HUES48 (cell line): ENCODE data around the gene SRSF9.
"Not testable (repeated sequence)": the region's sequence is repeated elsewhere in the genome, so short reads cannot be mapped to it uniquely, and the experiment has no call there.

Experiments used
- H3K27ac ChIP-seq: one replicate; pipeline ENCODE4 v1.7.0; 2013; ENCODE audit warnings: low read depth, low read length, inconsistent platforms
- H3K27me3 ChIP-seq: 2 replicates; pipeline ENCODE4 v1.6.1; 2013; ENCODE audit warnings: mild to moderate bottlenecking, low read length; ENCODE audit not compliant: control insufficient read depth, insufficient read depth
- H3K36me3 ChIP-seq: 2 replicates; pipeline ENCODE4 v1.6.1; 2013; ENCODE audit warnings: low read length; ENCODE audit not compliant: control insufficient read depth, insufficient read depth
- H3K4me1 ChIP-seq: 2 replicates; pipeline ENCODE4 v1.6.1; 2013; ENCODE audit warnings: mild to moderate bottlenecking, low read length; ENCODE audit not compliant: control insufficient read depth, insufficient read depth
- H3K4me3 ChIP-seq: 2 replicates; pipeline ENCODE4 v1.5.1; 2013; ENCODE audit warnings: mild to moderate bottlenecking, low read depth, low read length
- H3K9ac ChIP-seq: 2 replicates; pipeline ENCODE4 v1.6.1; 2013; ENCODE audit warnings: mild to moderate bottlenecking, low read depth, low read length, moderate library complexity
- H3K9me3 ChIP-seq: 2 replicates; pipeline ENCODE4 v1.6.1; 2013; ENCODE audit warnings: low read length; ENCODE audit not compliant: control insufficient read depth, insufficient read depth

Gene SRSF9

DNA sequence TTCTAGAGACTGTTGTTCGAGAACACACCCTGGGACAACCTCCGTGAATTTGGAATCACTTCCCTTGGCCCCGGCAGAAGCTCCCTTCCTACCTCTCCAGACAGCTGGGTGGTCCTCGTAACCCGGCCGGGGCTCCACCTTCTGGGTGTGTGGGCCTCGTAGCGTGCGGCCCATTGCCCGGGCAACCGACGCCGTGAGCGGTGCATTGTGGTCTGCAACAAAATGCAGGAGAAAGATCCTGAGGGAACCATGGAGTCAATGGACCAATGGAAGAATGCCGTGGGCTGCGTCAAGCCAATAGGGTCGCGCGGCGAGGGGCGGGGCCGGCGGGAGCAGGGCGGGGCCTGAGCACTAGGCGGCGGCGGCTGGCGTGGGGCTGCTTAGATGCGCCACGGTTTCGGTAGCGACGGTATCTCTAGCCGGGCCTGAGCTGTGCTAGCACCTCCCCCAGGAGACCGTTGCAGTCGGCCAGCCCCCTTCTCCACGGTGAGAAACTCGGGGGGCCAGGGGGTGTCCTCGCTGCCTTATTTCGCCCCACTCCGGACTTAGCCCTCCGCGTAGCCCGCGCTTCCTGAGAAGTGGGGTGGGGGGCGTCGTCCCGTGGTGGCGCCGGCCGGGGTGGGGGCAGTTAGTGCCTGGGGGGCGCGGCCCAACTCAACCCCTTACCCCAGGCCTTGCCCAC, 26.3 kb upstream of the SRSF9 start, which contains the start of gene DYNLL1:
TSS of gene DYNLL1 (plus strand) at position 383 of the 682 bp plus-strand sequence. CDS start 309 bp downstream, outside the sequence.
- no peaks in the 10 kb centered on the region for H3K9me3 ChIP-seq
- H3K27me3 ChIP-seq: no peaks in the 10 kb centered on the region
- peak within 1 kb of the TSS; percentile 89 for H3K4me3 ChIP-seq
- peaks cover 15% of the 10 kb centered on the region; the same call in 1 of the 2 replicates for H3K4me1 ChIP-seq
- H3K27ac ChIP-seq: peak within 1 kb of the TSS; percentile 81
- peak within 1 kb of the TSS; percentile 59 for H3K9ac ChIP-seq
- H3K36me3 ChIP-seq: peaks cover 25% of the 10 kb centered on the region

DNA sequence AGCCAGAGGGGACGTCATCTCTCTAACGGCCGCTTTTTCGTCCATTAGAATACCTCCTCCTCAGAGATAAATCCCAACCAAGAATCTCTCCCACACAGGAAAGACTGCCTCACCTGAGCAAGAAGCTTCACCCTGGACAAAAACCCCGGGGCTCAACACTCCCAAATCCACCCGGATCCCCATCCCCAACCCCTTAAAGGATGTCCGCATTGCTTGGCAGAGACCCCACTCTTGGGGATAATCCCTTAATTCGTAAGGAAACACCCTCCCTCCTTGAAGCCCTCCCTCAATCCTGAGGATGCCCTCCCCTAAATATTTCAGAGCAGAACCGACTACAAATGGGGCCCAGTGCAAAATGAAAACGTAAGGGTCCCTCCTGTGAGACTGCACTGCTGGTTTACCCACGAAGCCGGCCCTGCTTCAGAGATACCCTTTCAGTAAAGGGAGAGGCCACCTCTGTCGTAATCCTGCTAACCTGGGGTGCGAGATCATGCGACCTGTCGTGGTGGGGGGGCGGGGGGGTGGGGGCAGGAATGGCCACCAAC, 25.7 kb upstream of the SRSF9 start:
- H3K27ac ChIP-seq: peak overlapping the region; percentile 43
- H3K4me1 ChIP-seq: peaks cover 15% of the 10 kb centered on the region; the same call in 1 of the 2 replicates
- H3K9me3 ChIP-seq: no peaks in the 10 kb centered on the region
- H3K9ac ChIP-seq: peak overlapping the region; percentile 32; the same call in 1 of the 2 replicates
- H3K4me3 ChIP-seq: peak overlapping the region; percentile 77
- H3K27me3 ChIP-seq: no peaks in the 10 kb centered on the region
- H3K36me3 ChIP-seq: peaks cover 22% of the 10 kb centered on the region

DNA sequence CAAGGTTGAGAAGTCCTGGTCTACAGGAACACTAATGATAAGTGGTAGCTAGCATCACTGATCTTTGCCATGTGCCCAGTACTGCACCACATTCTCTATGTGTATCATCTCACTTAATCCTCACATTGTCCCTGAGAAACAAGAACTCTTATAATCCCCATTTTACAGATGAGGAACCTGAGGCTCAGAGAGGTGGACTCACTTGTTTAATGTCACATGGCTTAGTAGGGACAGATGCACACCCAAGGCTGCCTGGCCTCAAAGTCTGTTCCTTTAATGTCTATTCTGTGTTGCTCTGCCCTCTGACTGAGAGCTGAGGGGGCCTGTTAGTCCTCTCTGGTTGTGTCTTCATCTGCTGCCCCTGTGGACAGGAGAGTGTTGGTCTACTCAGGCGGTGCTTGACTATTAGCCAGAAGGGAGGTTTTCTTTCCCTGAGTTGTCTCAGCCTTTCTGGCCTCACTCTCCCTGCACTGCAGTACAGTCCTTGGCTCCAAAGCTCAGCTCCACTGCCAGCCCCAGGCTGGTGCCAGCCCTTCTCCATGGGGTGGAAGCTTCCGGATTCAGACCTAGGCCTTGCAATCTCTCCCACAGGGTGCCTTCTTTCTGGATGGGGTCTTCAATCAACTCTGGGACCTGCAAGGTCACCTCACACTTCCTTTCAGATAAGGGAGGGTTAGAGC, 21.4 kb upstream of the SRSF9 start:
- Histone ChIP-seq H3K36me3 (0 out of 2 replicates have a peak, but pooled peaks cover 5% of the 10 kb centered on the region), H3K9ac (no peak overlapping the region), H3K27ac (no peak overlapping the region), H3K27me3 (no peaks in the 10 kb centered on the region), H3K4me1 (peaks cover 8% of the 10 kb centered on the region; the same call in 1 of the 2 replicates), H3K9me3 (no peaks in the 10 kb centered on the region), H3K4me3 (no peak overlapping the region)

DNA sequence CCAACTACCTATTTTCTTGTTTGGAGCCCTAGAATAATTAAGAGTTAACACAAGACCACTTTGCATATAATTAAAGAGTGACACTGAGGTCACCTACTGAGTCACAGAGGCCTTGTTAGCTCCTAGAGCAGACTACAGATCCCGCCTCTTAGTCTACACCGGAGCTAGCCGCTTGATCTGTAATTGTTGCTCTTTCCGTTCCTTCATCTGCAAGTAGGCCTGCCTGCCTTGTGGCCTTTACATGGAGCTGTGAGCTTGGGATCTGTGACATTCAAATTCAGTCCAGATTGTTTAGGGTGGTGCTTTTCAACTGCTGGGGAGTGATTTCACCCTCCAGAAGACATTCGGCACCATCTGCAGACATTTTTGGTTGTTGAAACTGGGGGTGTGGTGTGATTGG, 20.8 kb upstream of the SRSF9 start:
- no peaks in the 10 kb centered on the region for H3K27me3 ChIP-seq
- no peak overlapping the region for H3K27ac ChIP-seq
- H3K36me3 ChIP-seq: 0 out of 2 replicates have a peak, but pooled peaks cover 5% of the 10 kb centered on the region
- H3K4me3 ChIP-seq: no peak overlapping the region
- H3K9me3 ChIP-seq: no peaks in the 10 kb centered on the region
- peaks cover 8% of the 10 kb centered on the region; the same call in 1 of the 2 replicates for H3K4me1 ChIP-seq
- no peak overlapping the region for H3K9ac ChIP-seq

DNA sequence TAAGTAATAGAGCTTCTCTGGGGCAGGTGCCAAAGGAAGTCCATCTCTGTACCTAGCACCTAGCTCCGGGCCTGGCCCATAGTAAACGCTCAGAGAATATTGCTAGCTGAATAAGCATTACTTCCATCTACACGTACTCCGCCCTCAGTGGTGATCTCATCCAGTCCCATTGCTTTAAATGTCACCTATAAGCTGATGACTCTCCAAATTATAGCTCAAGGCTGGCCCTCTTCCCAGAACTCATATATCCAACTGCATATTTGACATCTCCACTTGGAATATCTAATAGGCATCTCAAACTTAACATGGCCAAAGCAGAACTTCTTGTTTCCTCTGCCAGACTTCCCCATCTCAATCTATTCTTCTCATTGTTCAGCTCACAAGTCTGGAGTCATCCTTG, 19.5 kb upstream of the SRSF9 start:
- Histone ChIP-seq H3K36me3 (0 out of 2 replicates have a peak, but pooled peaks cover 5% of the 10 kb centered on the region), H3K27ac (no peak overlapping the region), H3K27me3 (no peaks in the 10 kb centered on the region), H3K9ac (no peak overlapping the region), H3K9me3 (no peaks in the 10 kb centered on the region), H3K4me3 (no peak overlapping the region), H3K4me1 (no peaks in the 10 kb centered on the region)

DNA sequence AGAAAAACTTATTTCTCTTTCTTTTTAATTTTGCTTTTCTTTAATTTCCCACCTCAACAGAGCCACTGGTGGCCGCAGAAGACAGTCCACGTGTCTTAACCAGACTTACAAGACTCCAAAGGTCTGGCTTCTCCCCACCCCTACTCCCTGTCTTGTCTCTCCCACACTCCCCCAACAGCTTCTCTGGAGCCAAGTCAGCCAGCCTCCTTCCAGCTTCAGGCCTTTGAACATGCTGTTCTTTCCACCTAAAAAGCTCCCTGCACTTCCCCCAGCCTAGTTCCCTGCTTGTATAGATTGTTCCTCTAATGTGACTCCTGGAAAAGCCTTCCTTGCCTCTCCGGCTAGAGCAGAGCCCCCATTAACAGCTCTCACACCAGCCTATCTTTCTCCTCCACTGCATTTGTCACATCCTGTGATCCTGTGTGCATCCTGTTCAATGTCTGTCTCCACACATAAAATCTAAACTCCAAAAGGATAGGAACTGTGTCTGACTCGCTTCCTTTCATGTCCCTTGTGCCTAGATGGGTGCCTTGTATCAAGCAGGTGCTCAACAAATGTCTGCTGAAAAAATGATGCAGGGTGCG, 18.6 kb upstream of the SRSF9 start:
- H3K36me3 ChIP-seq: 0 out of 2 replicates have a peak, but pooled peaks cover 5% of the 10 kb centered on the region
- no peak overlapping the region for H3K27ac ChIP-seq
- no peaks in the 10 kb centered on the region for H3K27me3 ChIP-seq
- no peaks in the 10 kb centered on the region for H3K9me3 ChIP-seq
- no peak overlapping the region for H3K4me3 ChIP-seq
- no peak overlapping the region for H3K9ac ChIP-seq
- no peaks in the 10 kb centered on the region for H3K4me1 ChIP-seq

DNA sequence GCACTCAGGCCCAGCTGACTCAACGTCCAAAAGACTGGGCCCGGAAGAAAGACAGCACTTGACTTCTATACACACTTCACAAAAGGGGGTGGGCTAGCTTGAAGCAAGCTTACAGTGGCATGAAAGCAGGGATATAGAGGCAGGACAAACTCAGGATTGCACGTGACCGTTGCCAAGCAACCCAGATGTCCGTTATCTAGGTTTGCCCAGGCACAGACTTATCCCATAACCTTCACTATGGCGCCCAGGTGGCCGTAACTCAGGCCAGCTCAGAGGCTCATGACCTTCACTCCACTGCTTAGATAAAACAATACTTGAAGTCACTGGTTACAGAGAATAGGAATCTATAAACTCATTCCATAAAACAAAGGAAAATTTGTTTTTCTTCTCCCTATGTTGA, 18.0 kb upstream of the SRSF9 start:
- H3K4me3 ChIP-seq, H3K9ac ChIP-seq, H3K36me3 ChIP-seq, H3K27ac ChIP-seq, H3K27me3 ChIP-seq, H3K9me3 ChIP-seq, H3K4me1 ChIP-seq: not testable (repeated sequence)

DNA sequence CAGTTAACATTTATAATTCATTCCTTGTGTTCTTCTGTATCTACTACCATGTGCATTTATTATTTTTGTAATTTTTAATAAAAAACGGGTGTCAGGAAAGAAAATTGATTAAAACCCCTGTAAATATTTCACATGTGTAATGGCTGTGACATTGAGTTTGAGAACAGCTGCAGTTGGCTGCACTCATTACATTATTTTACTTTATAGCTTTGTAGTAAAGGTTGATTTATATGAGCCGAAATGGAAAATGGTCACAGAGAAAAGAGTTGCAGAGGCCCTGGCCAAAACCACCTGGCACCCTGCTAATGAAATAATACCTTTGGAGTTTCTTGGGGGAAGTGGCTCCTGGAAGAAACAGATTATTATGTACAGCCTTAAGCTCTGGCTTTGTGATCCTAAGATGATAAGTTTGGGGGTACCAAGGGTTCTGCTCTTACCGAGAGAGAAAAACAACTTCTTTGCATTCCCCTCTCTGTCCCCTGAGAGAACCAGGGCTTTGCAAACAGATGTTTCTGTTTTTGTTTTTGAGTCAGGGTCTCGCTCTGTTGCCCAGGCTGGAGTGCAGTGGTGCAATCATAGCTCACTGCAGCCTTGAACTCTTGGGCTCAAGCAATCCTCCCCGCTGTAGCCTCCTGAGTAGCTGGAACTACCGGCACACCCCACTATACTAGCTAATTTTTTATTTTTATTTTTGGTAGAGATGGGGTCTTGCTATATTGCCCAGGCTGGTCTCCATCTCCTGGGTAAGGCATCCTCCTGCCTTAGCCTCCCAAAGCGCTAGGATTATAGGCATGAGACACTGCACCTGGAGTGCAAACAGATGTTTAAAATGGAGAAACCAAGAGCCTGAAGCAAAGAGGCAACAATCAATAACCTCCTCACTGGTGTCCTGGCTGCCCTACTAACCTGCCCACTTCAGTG, 16.7 kb upstream of the SRSF9 start:
- Histone ChIP-seq H3K27ac (no peak overlapping the region), H3K36me3 (0 out of 2 replicates have a peak, but pooled peaks cover 5% of the 10 kb centered on the region)

DNA sequence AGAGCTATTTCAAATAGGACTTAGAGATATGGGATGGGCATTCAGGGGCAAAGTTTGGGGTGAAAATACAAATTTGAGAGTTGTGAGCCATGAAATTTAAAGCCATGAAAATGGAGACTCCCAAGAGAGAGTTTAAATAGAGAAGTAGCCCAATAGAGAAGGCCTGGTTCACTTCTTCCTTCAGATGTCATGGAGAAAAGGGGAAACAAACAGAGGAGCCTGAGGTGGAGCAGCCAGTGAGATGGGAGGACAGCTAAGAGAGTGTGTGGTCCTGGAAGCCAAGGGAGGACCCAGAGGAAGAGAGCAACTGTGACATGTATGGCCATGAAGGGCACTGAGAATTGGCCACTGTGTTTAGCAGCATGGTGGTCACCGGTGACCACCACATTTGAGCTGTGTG, 14.1 kb upstream of the SRSF9 start:
- Histone ChIP-seq H3K9ac (no peak overlapping the region), H3K9me3 (no peaks in the 10 kb centered on the region), H3K36me3 (no peaks in the 10 kb centered on the region), H3K27me3 (no peaks in the 10 kb centered on the region), H3K4me1 (no peaks in the 10 kb centered on the region), H3K27ac (no peak overlapping the region), H3K4me3 (no peak overlapping the region)

More for the DNA sequence above, 16.7 kb upstream of the SRSF9 start:
- H3K9ac ChIP-seq: no peak overlapping the region
- no peaks in the 10 kb centered on the region for H3K27me3 ChIP-seq
- no peaks in the 10 kb centered on the region for H3K9me3 ChIP-seq
- H3K4me3 ChIP-seq: no peak overlapping the region
- no peaks in the 10 kb centered on the region for H3K4me1 ChIP-seq

DNA sequence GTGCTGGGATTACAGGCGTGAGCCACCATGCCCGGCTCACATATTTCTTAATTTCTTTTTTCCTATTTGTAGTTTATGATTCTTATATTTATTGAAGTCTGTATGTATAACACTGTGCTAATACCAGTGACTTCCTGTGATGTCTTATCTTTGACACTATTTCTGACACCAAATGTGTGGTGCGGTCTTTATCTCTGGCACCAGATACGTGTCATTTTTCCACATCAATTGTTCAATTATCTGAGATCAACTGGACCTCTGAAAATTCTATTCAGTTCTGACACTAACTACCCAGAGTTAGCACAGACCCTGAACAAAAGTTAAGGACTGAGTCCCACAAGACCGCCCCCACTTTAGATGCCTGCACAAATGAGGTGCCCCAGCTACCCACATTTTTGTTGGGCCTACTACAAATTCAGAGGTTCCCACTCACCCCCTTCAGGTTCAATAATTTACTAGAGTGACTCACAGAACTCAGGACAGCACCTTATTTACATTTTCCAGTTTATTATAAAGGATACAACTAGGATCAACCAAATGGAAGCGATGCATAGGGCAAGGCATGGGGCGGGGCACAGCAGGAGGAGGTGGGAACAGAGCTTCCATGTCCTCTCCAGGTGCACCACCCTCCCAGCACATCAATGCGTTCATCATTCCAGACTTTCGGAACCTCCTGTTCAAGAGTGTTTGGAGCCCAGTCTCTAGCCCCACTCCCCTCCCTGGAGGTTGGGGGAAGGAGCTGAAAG, 11.6 kb upstream of the SRSF9 start:
- Histone ChIP-seq H3K27ac (no peak overlapping the region), H3K4me3 (no peak overlapping the region), H3K27me3 (no peaks in the 10 kb centered on the region), H3K4me1 (no peaks in the 10 kb centered on the region), H3K9me3 (no peaks in the 10 kb centered on the region), H3K36me3 (no peaks in the 10 kb centered on the region), H3K9ac (no peak overlapping the region)
